OCI-LY3 (cell line): ENCODE measurements around the gene FGR.

ENCODE experiments used
- H2AFZ ChIP-seq: fragments of 200-600, 300-600 bp; shearing (Covaris generic); 2 replicates; pipeline ENCODE4 v1.6.0; 2014; ENCODE audit warnings: antibody characterized with exemption, low read depth, low read length
- H3K27ac ChIP-seq: fragments of 200-600, 300-600 bp; sonication (generic); 2 replicates; pipeline ENCODE4 v1.5.1; 2014; ENCODE audit warnings: mild to moderate bottlenecking, low read length, moderate library complexity, mixed read lengths
- H3K27me3 ChIP-seq: fragments of 200-600, 300-600 bp; sonication (generic); 2 replicates; pipeline ENCODE4 v1.6.1; 2014; ENCODE audit warnings: low read depth, low read length, mixed read lengths
- H3K36me3 ChIP-seq: fragments of 200-600, 300-600 bp; sonication (generic); replicated peaks from 2 replicates; pipeline ENCODE3; 2014; ENCODE audit warnings: low read depth, low read length, mixed read lengths
- H3K4me1 ChIP-seq: fragments of 300-600, 200-600 bp; sonication (generic); 2 replicates; pipeline ENCODE4 v1.6.1; 2014; ENCODE audit warnings: low read length, mixed read lengths
- H3K4me2 ChIP-seq: fragments of 200-600, 300-600 bp; sonication (generic); 2 replicates; pipeline ENCODE4 v1.6.1; 2014; ENCODE audit warnings: low read length, mixed read lengths
- H3K4me3 ChIP-seq: fragments of 300-600, 200-600 bp; sonication (generic); 2 replicates; pipeline ENCODE4 v1.5.1; 2014; ENCODE audit warnings: antibody characterized with exemption, mild to moderate bottlenecking, low read length, moderate library complexity
- H3K79me2 ChIP-seq: fragments of 300-600, 200-600 bp; shearing (Covaris generic); 2 replicates; pipeline ENCODE4 v1.6.1; 2014; ENCODE audit warnings: mild to moderate bottlenecking, low read length, mixed read lengths
- H3K9ac ChIP-seq: fragments of 300-600, 200-600 bp; shearing (Covaris generic); 2 replicates; pipeline ENCODE4 v1.6.0; 2014; ENCODE audit warnings: mild to moderate bottlenecking, low read length, moderate library complexity
- H3K9me3 ChIP-seq: fragments of 200-600, 300-600 bp; shearing (Covaris generic); 2 replicates; pipeline ENCODE4 v1.6.1; 2014; ENCODE audit warnings: low read length, mixed read lengths; ENCODE audit not compliant: insufficient read depth
- H4K20me1 ChIP-seq: fragments of 200-600, 300-600 bp; sonication (generic); 2 replicates; pipeline ENCODE4 v1.6.1; 2016; ENCODE audit warnings: low read length, mixed read lengths; ENCODE audit not compliant: insufficient read depth
- CTCF ChIP-seq: fragments of 200-600, 300-600 bp; sonication (generic); IDR thresholded peaks from 2 replicates; pipeline ENCODE4 v1.5.1; 2014; ENCODE audit warnings: antibody characterized with exemption, low read length, low read depth
- EZH2phosphoT487 ChIP-seq: fragments of 200-600 bp; shearing (Covaris generic); IDR thresholded peaks from 2 replicates; pipeline ENCODE4 v1.6.1; 2018; ENCODE audit warnings: antibody characterized with exemption, mixed run types, low read depth

The FGR gene

GRCh38 chr1:27633640-27634176 is 1.3 kb downstream of the FGR start:
- H3K9ac ChIP-seq, result peak overlapping the region; percentile 84
- TF ChIP-seq EZH2phosphoT487, result no peak
- TF ChIP-seq CTCF, result no peak
- no peaks in the 10 kb centered on the region for H3K9me3 ChIP-seq
- H2AFZ ChIP-seq, result peak overlapping the region; percentile 57; the same call in 1 of the 2 replicates
- H3K79me2 ChIP-seq, result no peaks in the 10 kb centered on the region
- no peaks in the 10 kb centered on the region for H3K36me3 ChIP-seq
- peak overlapping the region; percentile 87 for H3K27ac ChIP-seq
- H3K27me3 ChIP-seq, result no peaks in the 10 kb centered on the region
- peaks cover 92% of the 10 kb centered on the region for H3K4me1 ChIP-seq
- H3K4me2 ChIP-seq, result peak overlapping the region; percentile 93
- H3K4me3 ChIP-seq, result peak overlapping the region; percentile 84
- no peaks in the 10 kb centered on the region for H4K20me1 ChIP-seq

GRCh38 chr1:27633298-27633610 is 1.7 kb downstream of the FGR start:
- H4K20me1 ChIP-seq, result no peaks in the 10 kb centered on the region
- no peaks in the 10 kb centered on the region for H3K27me3 ChIP-seq
- H3K4me1 ChIP-seq, result peaks cover 93% of the 10 kb centered on the region
- TF ChIP-seq EZH2phosphoT487 (no peak), CTCF (no peak)
- peak overlapping the region; percentile 87 for H3K27ac ChIP-seq
- peak overlapping the region; percentile 84 for H3K4me3 ChIP-seq
- H3K4me2 ChIP-seq, result peak overlapping the region; percentile 93
- H2AFZ ChIP-seq, result no peak overlapping the region
- H3K36me3 ChIP-seq, result no peaks in the 10 kb centered on the region
- no peaks in the 10 kb centered on the region for H3K79me2 ChIP-seq
- H3K9ac ChIP-seq, result peak overlapping the region; percentile 37; the same call in 1 of the 2 replicates
- no peaks in the 10 kb centered on the region for H3K9me3 ChIP-seq

GRCh38 chr1:27632387-27633297 is 2.3 kb downstream of the FGR start:
- Histone ChIP-seq H3K27me3 (no peaks in the 10 kb centered on the region), H3K79me2 (no peaks in the 10 kb centered on the region), H4K20me1 (no peaks in the 10 kb centered on the region), H3K4me2 (peak overlapping the region; percentile 93), H3K9ac (peak overlapping the region; percentile 37; the same call in 1 of the 2 replicates), H3K4me3 (peak overlapping the region; percentile 84; the same call in 1 of the 2 replicates), H3K27ac (peak overlapping the region; percentile 87), H2AFZ (no peak overlapping the region), H3K36me3 (no peaks in the 10 kb centered on the region), H3K4me1 (peaks cover 87% of the 10 kb centered on the region), H3K9me3 (no peaks in the 10 kb centered on the region)
- TF ChIP-seq EZH2phosphoT487 (no peak), CTCF (no peak)

- Histone ChIP-seq H2AFZ (no peak overlapping the region), H3K4me2 (peak overlapping the region; percentile 64), H3K9me3 (no peaks in the 10 kb centered on the region), H3K27ac (peak overlapping the region; percentile 87), H3K9ac (peak overlapping the region; percentile 54; the same call in 1 of the 2 replicates), H3K4me1 (peaks cover 76% of the 10 kb centered on the region), H3K36me3 (no peaks in the 10 kb centered on the region), H4K20me1 (no peaks in the 10 kb centered on the region), H3K27me3 (no peaks in the 10 kb centered on the region), H3K4me3 (peak overlapping the region; percentile 26; the same call in 1 of the 2 replicates), H3K79me2 (no peaks in the 10 kb centered on the region)
- TF ChIP-seq CTCF (no peak), EZH2phosphoT487 (no peak)
These were observed 4.0 kb downstream of the FGR start for GRCh38 chr1:27630859-27631491.
